Neural cell (in vitro differentiated cells): ENCODE data around the gene SDHC. TPM values are rescaled to one million over a fixed set of nuclear protein-coding genes. Genes with fewer than 3 reads are reported as not detected.
"Not testable (repeated sequence)": the region's sequence is repeated elsewhere in the genome, so short reads cannot be mapped to it uniquely, and the experiment has no call there.

ENCODE experiments used
- H2AFZ ChIP-seq: fragments of 200-600, 300-800 bp; sonication (generic), shearing (Covaris generic); 2 replicates; pipeline ENCODE4 v1.6.0; 2014; ENCODE audit warnings: low read depth, mild to moderate bottlenecking, antibody characterized with exemption, low read length, moderate library complexity
- H3F3A ChIP-seq: fragments of 200-600 bp; shearing (Covaris generic); 2 replicates; pipeline ENCODE4 v1.6.1; 2016; ENCODE audit warnings: mild to moderate bottlenecking, moderate library complexity, mixed read lengths, antibody characterized with exemption, low read length; ENCODE audit not compliant: insufficient read depth, poor library complexity, severe bottlenecking
- H3K27ac ChIP-seq: fragments of 200-600, 300-800 bp; sonication (generic), shearing (Covaris generic); 2 replicates; pipeline ENCODE4 v1.5.1; 2014; ENCODE audit warnings: mild to moderate bottlenecking, low read length, moderate library complexity
- H3K27me3 ChIP-seq: fragments of 300-800, 200-600 bp; sonication (generic), shearing (Covaris generic); 2 replicates; pipeline ENCODE4 v1.6.0; 2014; ENCODE audit warnings: mild to moderate bottlenecking, low read depth, low read length, moderate library complexity; ENCODE audit not compliant: insufficient read depth
- H3K36me3 ChIP-seq: fragments of 300-800, 200-600 bp; sonication (generic), shearing (Covaris generic); 2 replicates; pipeline ENCODE4 v1.5.1; 2014; ENCODE audit warnings: mild to moderate bottlenecking, antibody characterized with exemption, low read length, moderate library complexity; ENCODE audit not compliant: insufficient read depth
- H3K4me2 ChIP-seq: fragments of 300-800, 200-600 bp; sonication (generic), shearing (Covaris generic); 2 replicates; pipeline ENCODE4 v1.6.0; 2014; ENCODE audit warnings: mild to moderate bottlenecking, low read length
- H3K4me3 ChIP-seq: fragments of 300-800, 200-600 bp; sonication (generic), shearing (Covaris generic); 2 replicates; pipeline ENCODE4 v1.5.1; 2014; ENCODE audit warnings: mild to moderate bottlenecking, low read length, moderate library complexity
- H3K79me2 ChIP-seq: fragments of 200-600 bp; shearing (Covaris generic); replicated peaks from 2 replicates; pipeline ENCODE4 v1.6.0; 2014; ENCODE audit warnings: mild to moderate bottlenecking, low read length, moderate library complexity; ENCODE audit not compliant: insufficient read depth
- H3K9ac ChIP-seq: fragments of 300-800, 200-600 bp; sonication (generic), shearing (Covaris generic); 2 replicates; pipeline ENCODE4 v1.6.1; 2016; ENCODE audit warnings: mild to moderate bottlenecking, low read length, mixed read lengths
- H3K9me2 ChIP-seq: fragments of 200-600 bp; shearing (Covaris generic); 2 replicates; pipeline ENCODE4 v1.6.1; 2016; ENCODE audit warnings: mild to moderate bottlenecking, low read length, mixed read lengths; ENCODE audit not compliant: insufficient read depth
- H3K9me3 ChIP-seq: fragments of 200-600, 300-800 bp; sonication (generic), shearing (Covaris generic); 2 replicates; pipeline ENCODE4 v1.6.1; 2016; ENCODE audit warnings: mild to moderate bottlenecking, mixed run types, low read length, moderate library complexity, mixed read lengths
- H4K20me1 ChIP-seq: fragments of 200-600 bp; shearing (Covaris generic); 2 replicates; pipeline ENCODE4 v1.6.1; 2016; ENCODE audit warnings: mild to moderate bottlenecking, mixed run types; ENCODE audit not compliant: insufficient read depth
- EP300 ChIP-seq: fragments of 450-650 bp; conservative IDR thresholded peaks from 2 replicates; pipeline ENCODE4 v1.6.1; 2014; ENCODE audit warnings: antibody characterized with exemption, mild to moderate bottlenecking, moderate library complexity; ENCODE audit not compliant: poor library complexity, severe bottlenecking
- MXI1 ChIP-seq: fragments of 450-650 bp; conservative IDR thresholded peaks from 2 replicates; pipeline ENCODE4 v1.6.1; 2014; ENCODE audit warnings: antibody characterized with exemption, mild to moderate bottlenecking; ENCODE audit not compliant: poor library complexity, severe bottlenecking
- POLR2AphosphoS5 ChIP-seq: IDR thresholded peaks from 2 replicates; pipeline ENCODE4 v1.6.1; 2012
- RAD21 ChIP-seq: fragments of 450-650 bp; conservative IDR thresholded peaks from 2 replicates; pipeline ENCODE4 v1.6.1; 2014; ENCODE audit warnings: antibody characterized with exemption, mild to moderate bottlenecking, moderate library complexity
- SMC3 ChIP-seq: fragments of 450-650 bp; conservative IDR thresholded peaks from 2 replicates; pipeline ENCODE4 v1.6.1; 2014; ENCODE audit warnings: antibody characterized with exemption, mild to moderate bottlenecking, moderate library complexity; ENCODE audit not compliant: poor library complexity
- TAF1 ChIP-seq: IDR thresholded peaks from 2 replicates; pipeline ENCODE4 v1.6.1; 2012; ENCODE audit warnings: low read depth
- polyA plus RNA-seq: library from polyadenylated mRNA; depleted of rRNA; stranded (reverse); fragments of >200 nt; gene quantifications from 2 replicates; pipeline ENCODE4 v1.2.3, GENCODE V29; 2014
- TF ChIP-seq, protein P1 (sequence below): fragments of 450-650 bp; IDR thresholded peaks from 2 replicates; pipeline ENCODE4 v1.5.1; 2014; ENCODE audit warnings: antibody characterized with exemption, mild to moderate bottlenecking, moderate library complexity; ENCODE audit not compliant: poor library complexity, severe bottlenecking

SDHC gene
- polyA plus RNA-seq, 1 donor from 2014 or later: 41.6 TPM

DNA sequence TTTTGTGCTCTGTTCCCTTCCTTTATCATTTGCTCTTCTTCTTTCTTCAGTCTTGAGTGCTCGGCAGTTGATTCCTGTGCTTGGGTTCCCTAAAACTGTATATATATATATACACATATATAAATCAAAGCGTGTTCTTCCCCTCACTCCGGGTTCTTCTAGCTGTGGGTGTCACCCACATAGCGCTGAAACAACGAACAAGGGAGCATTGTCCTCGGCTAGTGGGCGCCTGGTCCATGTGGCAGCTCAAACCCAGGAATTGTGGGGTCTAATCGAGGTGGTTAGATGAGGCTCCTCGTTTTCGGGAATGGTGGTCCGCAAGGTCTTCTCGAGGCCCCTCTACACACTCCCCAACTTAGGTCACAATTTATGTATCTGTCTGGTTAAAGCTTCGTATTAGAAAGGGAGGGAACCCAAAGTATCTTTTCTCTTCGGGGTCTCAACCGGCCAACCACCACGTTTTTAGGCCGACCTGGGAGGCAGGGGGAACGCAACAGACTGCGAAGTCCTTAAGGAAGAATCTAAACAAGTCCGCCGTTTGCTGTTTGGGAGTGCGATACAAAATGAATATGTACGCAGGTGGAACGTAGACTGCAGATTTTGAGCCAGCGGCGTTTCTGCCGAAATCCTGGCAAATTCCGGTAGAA, 504 bp upstream of the SDHC start:
- H2AFZ ChIP-seq: peak overlapping the region; percentile 86

DNA sequence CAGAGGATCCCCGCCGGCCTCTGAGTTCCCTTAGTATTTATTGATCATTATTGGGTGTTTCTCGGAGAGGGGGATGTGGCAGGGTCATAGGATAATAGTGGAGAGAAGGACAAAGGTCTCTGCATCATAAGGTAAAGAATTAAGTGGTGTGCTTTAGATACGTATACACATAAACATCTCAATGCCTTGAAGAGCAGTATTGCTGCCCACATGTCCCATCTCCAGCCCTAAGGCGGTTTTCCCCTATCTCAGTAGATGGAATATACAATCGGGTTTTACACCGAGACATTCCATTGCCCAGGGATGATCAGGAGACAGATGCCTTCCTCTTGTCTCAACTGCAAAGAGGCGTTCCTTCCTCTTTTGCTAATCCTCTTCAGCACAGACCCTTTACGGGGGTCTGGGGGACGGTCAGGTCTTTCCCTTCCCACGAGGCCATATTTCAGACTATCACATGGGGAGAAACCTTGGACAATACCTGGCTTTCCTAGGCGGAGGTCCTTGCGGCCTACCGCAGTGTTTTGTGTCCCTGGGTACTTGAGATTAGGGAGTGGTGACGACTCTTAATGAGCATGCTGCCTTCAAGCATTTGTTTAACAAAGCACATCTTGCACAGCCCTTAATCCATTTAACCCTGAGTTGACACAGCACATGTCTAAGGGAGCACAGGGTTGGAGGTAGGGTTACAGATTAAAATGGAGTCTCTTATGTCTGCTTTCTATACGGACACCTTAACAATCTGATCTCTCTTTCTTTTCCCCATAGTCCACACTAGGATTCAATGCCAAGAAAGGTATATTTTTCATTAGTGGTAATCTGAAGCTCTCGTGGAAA, 1.9 kb downstream of the SDHC start:
- not testable (repeated sequence) for H4K20me1 ChIP-seq, H3K9me2 ChIP-seq, H3K9me3 ChIP-seq, H3K4me2 ChIP-seq, H3K27ac ChIP-seq, H3K27me3 ChIP-seq, H3K9ac ChIP-seq, H2AFZ ChIP-seq, H3F3A ChIP-seq, H3K4me3 ChIP-seq, H3K36me3 ChIP-seq
- H3K79me2 ChIP-seq: peaks cover 10% of the 10 kb centered on the region

More for the DNA sequence above, 504 bp upstream of the SDHC start:
- Histone ChIP-seq H3K4me3 (peak overlapping the region; percentile 74), H3K27ac (peak overlapping the region; percentile 88), H3K36me3 (no peaks in the 10 kb centered on the region), H3F3A (no peaks in the 10 kb centered on the region), H4K20me1 (no peaks in the 10 kb centered on the region), H3K9me3 (no peaks in the 10 kb centered on the region), H3K9ac (peak overlapping the region; percentile 84), H3K9me2 (no peaks in the 10 kb centered on the region), H3K27me3 (no peaks in the 10 kb centered on the region), H3K4me2 (peak overlapping the region; percentile 84), H3K79me2 (peaks cover 10% of the 10 kb centered on the region)
- TF ChIP-seq POLR2AphosphoS5: no peak
- TF ChIP-seq EP300: no peak

DNA sequence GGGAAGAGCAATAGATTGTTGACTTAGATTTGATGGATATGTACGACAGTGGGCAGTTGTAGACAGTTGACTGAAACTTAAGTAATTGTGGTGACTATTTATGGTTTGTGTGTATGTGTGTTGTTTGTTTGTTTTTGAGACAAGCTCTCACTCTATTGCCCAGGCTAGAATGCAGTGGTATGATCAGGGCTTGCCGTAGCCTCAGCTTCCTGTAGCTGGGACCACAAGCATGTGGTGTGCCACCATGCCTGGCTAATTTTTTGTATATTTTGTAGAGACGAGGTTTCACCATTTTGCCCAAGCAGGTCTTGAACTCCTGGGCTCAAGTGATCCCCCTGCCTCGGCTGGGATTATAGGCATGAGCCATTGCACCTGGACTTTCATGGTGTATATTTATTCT, 9.8 kb downstream of the SDHC start:
- no peaks in the 10 kb centered on the region for H3K27me3 ChIP-seq

More for the DNA sequence above, 9.8 kb downstream of the SDHC start:
- no peak overlapping the region for H3K4me3 ChIP-seq
- no peak overlapping the region for H2AFZ ChIP-seq
- no peaks in the 10 kb centered on the region for H3K79me2 ChIP-seq
- H3K27ac ChIP-seq: no peak overlapping the region
- no peaks in the 10 kb centered on the region for H3K9me3 ChIP-seq
- no peaks in the 10 kb centered on the region for H3K9me2 ChIP-seq
- H3K9ac ChIP-seq: no peak overlapping the region
- H3K4me2 ChIP-seq: no peak overlapping the region
- H4K20me1 ChIP-seq: no peaks in the 10 kb centered on the region
- TF ChIP-seq SMC3: no peak
- TF ChIP-seq, protein P1, sequence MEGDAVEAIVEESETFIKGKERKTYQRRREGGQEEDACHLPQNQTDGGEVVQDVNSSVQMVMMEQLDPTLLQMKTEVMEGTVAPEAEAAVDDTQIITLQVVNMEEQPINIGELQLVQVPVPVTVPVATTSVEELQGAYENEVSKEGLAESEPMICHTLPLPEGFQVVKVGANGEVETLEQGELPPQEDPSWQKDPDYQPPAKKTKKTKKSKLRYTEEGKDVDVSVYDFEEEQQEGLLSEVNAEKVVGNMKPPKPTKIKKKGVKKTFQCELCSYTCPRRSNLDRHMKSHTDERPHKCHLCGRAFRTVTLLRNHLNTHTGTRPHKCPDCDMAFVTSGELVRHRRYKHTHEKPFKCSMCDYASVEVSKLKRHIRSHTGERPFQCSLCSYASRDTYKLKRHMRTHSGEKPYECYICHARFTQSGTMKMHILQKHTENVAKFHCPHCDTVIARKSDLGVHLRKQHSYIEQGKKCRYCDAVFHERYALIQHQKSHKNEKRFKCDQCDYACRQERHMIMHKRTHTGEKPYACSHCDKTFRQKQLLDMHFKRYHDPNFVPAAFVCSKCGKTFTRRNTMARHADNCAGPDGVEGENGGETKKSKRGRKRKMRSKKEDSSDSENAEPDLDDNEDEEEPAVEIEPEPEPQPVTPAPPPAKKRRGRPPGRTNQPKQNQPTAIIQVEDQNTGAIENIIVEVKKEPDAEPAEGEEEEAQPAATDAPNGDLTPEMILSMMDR: no peak
- TF ChIP-seq RAD21: no peak
- no peak for TF ChIP-seq MXI1
- no peak for TF ChIP-seq EP300
- TF ChIP-seq TAF1: no peak
- no peaks in the 10 kb centered on the region for H3F3A ChIP-seq
- H3K36me3 ChIP-seq: no peaks in the 10 kb centered on the region
